ENCODE measurements around the gene P4HA2.

Gene P4HA2

GRCh38 chr5:132227485-132228240, at the start of gene P4HA2:
Gene P4HA2, minus strand, starts transcription at chr5:132227853. Its CDS starts 9,227 bp downstream, at chr5:132218626.
- peak in 41 of 42 donors; percentile 50 to 85 (median 73) for DNase-seq
- intact Hi-C loops (cut with DNase I): no loop called here

GRCh38 chr5:132277256-132277655, 49.6 kb upstream of the P4HA2 start:
- peak in 1 of 42 donors; percentile 2 for DNase-seq
- intact Hi-C loops (cut with DNase I): no loop called here

- peak in 3 of 42 donors; percentile 0 to 5 (median 1) for DNase-seq
- intact Hi-C loops (cut with DNase I): no loop called here
These were observed 47.9 kb upstream of the P4HA2 start for GRCh38 chr5:132275367-132276220.

GRCh38 chr5:132274050-132274792, 46.6 kb upstream of the P4HA2 start:
- DNase-seq: peak in 4 of 42 donors; percentile 9 to 41 (median 21)

GRCh38 chr5:132273631-132274030, 46.0 kb upstream of the P4HA2 start:
- peak in 1 of 42 donors; percentile 5 for DNase-seq
- intact Hi-C loops (cut with DNase I): no loop called here

More at GRCh38 chr5:132274050-132274792, 46.6 kb upstream of the P4HA2 start:
- intact Hi-C loops (cut with DNase I): no loop called here

GRCh38 chr5:132272311-132273210, 44.9 kb upstream of the P4HA2 start:
- peak in 30 of 42 donors; percentile 18 to 83 (median 60) for DNase-seq
- intact Hi-C loops (cut with DNase I): no loop called here

GRCh38 chr5:132271251-132272246, 43.9 kb upstream of the P4HA2 start:
- intact Hi-C loops (cut with DNase I): no loop called here
- peak in 7 of 42 donors; percentile 8 to 43 (median 13) for DNase-seq

GRCh38 chr5:132270706-132271105, 43.1 kb upstream of the P4HA2 start:
- intact Hi-C loops (cut with DNase I): no loop called here
- DNase-seq: peak in 6 of 42 donors; percentile 4 to 41 (median 25)

- peak in 3 of 42 donors; percentile 9 to 37 (median 30) for DNase-seq
- intact Hi-C loops (cut with DNase I): no loop called here
These were observed 42.6 kb upstream of the P4HA2 start for GRCh38 chr5:132270335-132270665.

GRCh38 chr5:132269635-132270334, 42.1 kb upstream of the P4HA2 start:
- intact Hi-C loops (cut with DNase I): no loop called here
- peak in 3 of 42 donors; percentile 11 to 30 (median 27) for DNase-seq

- intact Hi-C loops (cut with DNase I): no loop called here
- DNase-seq: peak in 5 of 42 donors; percentile 4 to 41 (median 33)
These were observed 41.3 kb upstream of the P4HA2 start for GRCh38 chr5:132268769-132269551.

GRCh38 chr5:132267931-132268768, 40.5 kb upstream of the P4HA2 start:
- intact Hi-C loops (cut with DNase I): no loop called here
- peak in 40 of 42 donors; percentile 33 to 82 (median 62) for DNase-seq

- DNase-seq: peak in 5 of 42 donors; percentile 4 to 38 (median 12)
- intact Hi-C loops (cut with DNase I): no loop called here
These were observed 39.6 kb upstream of the P4HA2 start for GRCh38 chr5:132267166-132267739.

GRCh38 chr5:132266836-132267160, 39.1 kb upstream of the P4HA2 start:
- intact Hi-C loops (cut with DNase I): no loop called here
- peak in 3 of 42 donors; percentile 4 to 39 (median 11) for DNase-seq
